ENCODE data around the gene THEMIS2.
A peak's percentile ranks its signal among the peaks of the same experiment; 100 is the strongest.

DNA sequence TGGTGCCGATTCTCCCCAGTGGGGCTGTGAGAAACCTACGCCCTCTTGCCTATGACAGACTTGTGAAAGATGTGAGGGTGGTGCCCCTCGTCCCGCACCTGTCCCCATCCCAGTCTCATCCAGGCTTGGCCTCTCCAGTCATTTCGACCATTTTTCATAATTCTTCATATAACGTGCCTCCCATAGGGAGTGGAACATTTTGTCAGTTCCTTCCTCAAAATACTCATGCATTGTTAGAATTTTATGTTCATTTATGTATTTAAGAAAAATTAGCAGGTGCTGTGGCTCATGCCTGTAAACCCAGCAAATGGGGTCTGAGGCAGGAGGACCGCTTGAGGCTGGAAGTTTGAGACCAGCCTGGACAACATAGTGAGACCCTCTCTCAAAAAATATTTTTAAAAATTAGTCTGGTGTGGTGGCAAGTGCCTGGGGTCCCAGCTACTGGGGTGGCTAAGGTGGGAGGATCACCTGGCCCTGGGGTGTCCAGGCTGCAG lies 42.8 kb downstream of the THEMIS2 start:
- TF ChIP-seq CTCF (IDR thresholded peaks at IDR 0.05) = peak in 1 of 6 experiments; percentile 0
- TF ChIP-seq POLR2A (IDR thresholded peaks at IDR 0.05) = no peak
